GM12872 (cell line): ENCODE data around the gene IRGQ.

Experiments
- CTCF ChIP-seq: IDR thresholded peaks from 3 replicates; pipeline ENCODE4 v1.5.1; 2011; ENCODE audit warnings: low read depth, mild to moderate bottlenecking, low read length, moderate library complexity; ENCODE audit not compliant: insufficient read depth

IRGQ gene

GRCh38 chr19:43592800-43593350 lies 3.1 kb downstream of the IRGQ start:
- TF ChIP-seq CTCF = no peak

GRCh38 chr19:43591904-43592772 lies 3.8 kb downstream of the IRGQ start:
- no peak for TF ChIP-seq CTCF

DNA sequence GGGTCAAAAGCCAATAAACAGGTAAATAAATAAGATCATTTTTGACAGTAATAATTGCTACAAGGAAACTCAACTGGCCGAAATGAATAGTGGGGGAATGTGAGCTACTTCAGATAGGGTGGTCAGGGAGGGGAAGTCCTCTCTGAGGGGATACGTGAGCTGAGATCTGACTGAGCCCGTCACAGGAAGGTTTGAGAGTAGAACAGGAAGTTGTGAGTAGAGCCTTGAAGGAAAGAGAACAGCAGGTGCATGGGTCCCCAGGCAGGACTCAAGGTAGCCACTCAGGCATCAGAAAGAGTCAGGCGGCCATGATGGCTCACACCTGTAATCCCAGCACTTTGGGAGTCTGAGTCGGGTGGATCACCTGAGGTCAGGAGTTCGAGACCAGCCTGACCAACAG lies 6.3 kb downstream of the IRGQ start:
- TF ChIP-seq CTCF = no peak

GRCh38 chr19:43589277-43589676 lies 6.7 kb downstream of the IRGQ start:
- TF ChIP-seq CTCF = no peak

DNA sequence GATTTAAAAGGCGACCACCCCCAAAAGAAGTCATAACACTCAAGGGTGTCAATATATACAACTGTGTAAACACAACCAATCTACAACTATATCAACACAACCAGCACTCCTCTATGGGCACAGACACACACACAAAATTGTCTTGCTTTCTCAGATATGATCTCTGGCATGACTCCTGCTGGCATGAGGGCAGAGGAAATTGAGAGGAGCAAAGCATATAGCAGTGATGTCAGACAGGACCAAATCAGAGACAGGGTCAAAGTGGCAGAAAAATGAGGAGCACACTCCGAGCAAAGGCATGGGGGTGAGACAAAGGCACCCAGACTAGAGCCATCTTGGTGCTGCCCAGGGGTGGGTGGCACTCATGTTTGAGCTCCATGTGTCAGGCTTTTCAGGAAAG lies 9.6 kb downstream of the IRGQ start:
- TF ChIP-seq CTCF = no peak

DNA sequence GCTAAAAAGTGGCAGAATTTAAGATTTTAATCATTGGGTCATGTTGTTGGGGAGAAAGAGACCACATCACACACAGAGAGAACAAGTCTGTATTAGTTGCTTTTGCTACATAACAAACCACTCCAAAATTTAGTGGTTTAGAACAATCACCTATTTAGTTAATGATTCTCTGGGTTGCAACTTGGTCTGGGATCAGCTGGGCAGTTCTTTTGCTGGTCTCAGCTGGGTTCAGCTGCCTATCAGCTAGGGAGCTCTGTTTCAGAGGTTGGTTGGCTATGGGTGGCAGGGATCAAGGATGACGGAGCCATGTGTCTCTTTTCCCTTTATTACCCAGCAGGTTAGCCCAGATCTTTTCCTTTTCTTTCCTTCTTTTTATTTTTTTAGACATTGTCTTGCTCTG lies 11.4 kb downstream of the IRGQ start:
- TF ChIP-seq CTCF = no peak

DNA sequence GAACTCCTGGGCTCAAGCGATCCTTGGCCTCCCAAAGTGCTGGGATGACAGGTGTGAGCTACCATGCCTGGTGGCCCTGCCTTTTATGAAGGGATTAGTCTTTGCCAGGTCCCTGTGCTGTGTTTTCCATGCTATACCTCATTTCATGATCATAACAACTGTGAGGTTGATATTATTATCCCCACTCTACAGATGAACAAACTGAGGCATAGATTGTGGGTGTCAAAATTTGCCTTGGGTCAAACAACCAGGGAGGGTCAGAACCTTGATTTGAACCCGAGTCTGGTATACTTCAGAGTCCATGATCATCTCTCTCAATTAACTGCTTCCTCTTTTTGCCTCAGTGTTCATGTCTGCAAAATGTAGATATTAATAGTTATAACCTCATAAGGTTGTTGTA lies 13.4 kb downstream of the IRGQ start:
- TF ChIP-seq CTCF = no peak
